NB4 (cell line): ENCODE results near the gene ZNF786.

Source experiments
- MYC ChIP-seq: IDR thresholded peaks from 2 replicates; pipeline ENCODE4 v1.6.1; 2011; ENCODE audit warnings: low read depth, low read length
- POLR2A ChIP-seq: IDR thresholded peaks from 2 replicates; pipeline ENCODE4 v1.6.1; 2011; ENCODE audit warnings: mild to moderate bottlenecking; ENCODE audit not compliant: insufficient read length; ENCODE audit errors: extremely low read depth

DNA sequence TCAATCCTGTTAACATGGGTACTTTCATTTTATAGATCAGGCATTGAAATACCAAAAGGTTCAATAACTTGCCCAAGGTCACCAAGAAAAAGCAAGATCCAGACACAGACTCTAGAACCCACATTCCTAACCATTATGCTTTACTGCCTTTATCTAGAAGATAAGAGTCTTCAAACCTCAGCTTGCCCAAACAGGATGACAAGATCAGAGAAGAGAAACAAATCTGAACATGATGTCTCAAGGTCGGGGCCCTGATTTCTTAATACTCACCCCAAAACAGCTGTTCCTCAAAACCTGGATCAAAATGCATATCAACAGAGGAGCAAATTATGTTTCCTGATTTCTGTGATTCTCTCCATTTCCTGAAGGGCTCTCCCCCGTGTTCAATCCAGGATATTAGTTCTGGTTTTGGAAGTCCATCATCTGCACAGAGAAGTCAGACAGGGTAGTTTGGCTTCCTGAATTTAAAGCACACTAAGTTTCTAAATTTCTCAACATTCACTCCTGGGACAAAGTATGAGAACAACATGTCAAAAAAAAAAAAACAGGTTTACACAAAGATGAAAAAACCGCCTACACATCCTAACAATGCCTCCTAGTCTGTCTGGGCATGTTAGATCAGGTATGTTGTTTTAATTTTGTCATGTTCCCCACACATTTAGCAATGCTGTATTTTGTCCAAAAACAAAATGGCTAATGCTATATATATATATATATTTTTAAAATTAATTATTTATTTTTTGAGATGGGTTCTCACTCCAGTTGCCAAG, 16.2 kb downstream of the ZNF786 start:
- TF ChIP-seq MYC (no peak), POLR2A (no peak)
